ENCODE data around the gene SLC5A7. TPM values are rescaled to one million over a fixed set of nuclear protein-coding genes. Genes with fewer than 3 reads are reported as not detected.

The SLC5A7 gene
- total RNA-seq (1 to 10 TPM in 1 of 2 donors, under 1 TPM in 1; 0.48 to 2.1 TPM), polyA plus RNA-seq (under 1 TPM; 0.06 to 0.39 TPM)
- long read RNA-seq, donor 1: 0 reads
- long read RNA-seq, donor 2: 0 reads
- long read RNA-seq, donor 3: 0 reads
- long read RNA-seq, donor 4: 0 reads
- long read RNA-seq, donor 5: 0 reads

GRCh38 chr2:107986278-107987217 lies at the start of gene SLC5A7:
SLC5A7 (plus strand) TSS chr2:107986524; CDS start chr2:107988156, 1,632 bp downstream.
- TF ChIP-seq CTCF (IDR thresholded peaks at IDR 0.05; ENCODE audit: control extremely low read depth, extremely low read depth): no peak
- ATAC-seq (ENCODE audit: insufficient read depth, low FRiP score) (no peak), DNase-seq (no peak)
- H3K4me1 ChIP-seq (ENCODE audit: control insufficient read depth in 5 of 5, insufficient read depth in 5 of 5, low read length in 5 of 5): no peaks in the 10 kb centered on the region
- no peaks in the 10 kb centered on the region for H3K36me3 ChIP-seq (ENCODE audit: control insufficient read depth in 4 of 4, insufficient read depth in 4 of 4, low read length in 4 of 4)
- 4% methylated on average over 69 to 75 of the region's 75 CpGs for WGBS, 2 donors
- peaks cover 11 to 39% (median 26%) of the 10 kb centered on the region in 3 donors for H3K27me3 ChIP-seq (ENCODE audit: control insufficient read depth in 3 of 3, insufficient read depth in 3 of 3, low read length in 2 of 3)
- peak within 1 kb of the TSS; percentile 13 for H3K4me3 ChIP-seq
- no peak within 1 kb of the TSS for H3K27ac ChIP-seq (ENCODE audit: low read depth in 1 of 2, low read length in 1 of 2)
- H3K9ac ChIP-seq (ENCODE audit: insufficient read depth in 1 of 2, low read length in 2 of 2): no peak within 1 kb of the TSS
- H3K9me3 ChIP-seq (ENCODE audit: control insufficient read depth in 4 of 4, insufficient read depth in 3 of 4, low read length in 3 of 4): peaks cover 0 to 2% (median 0%) of the 10 kb centered on the region in 4 donors

DNA sequence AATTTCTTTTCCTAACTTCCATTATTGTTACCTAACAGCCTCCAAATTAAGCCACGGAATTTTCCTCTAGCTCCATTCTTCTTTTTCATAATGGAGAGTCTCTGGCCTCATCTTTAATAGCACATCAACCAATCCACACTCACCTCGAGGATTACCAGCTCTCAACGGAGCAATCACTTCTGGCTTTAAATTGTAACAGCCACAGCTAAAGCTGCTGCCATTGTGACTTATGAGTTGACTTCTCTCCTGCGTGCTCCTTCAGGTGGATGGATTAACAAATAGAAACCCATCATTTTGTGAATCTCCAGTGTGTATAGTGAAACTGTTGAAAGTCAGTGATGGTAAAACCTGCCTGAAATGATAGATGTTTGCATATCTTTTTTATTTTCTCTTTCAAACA lies 24.9 kb upstream of the SLC5A7 start:
- Histone ChIP-seq H3K27ac (ENCODE audit: low read depth in 1 of 2, low read length in 1 of 2) (no peak overlapping the region), H3K9me3 (ENCODE audit: control insufficient read depth in 4 of 4, insufficient read depth in 3 of 4, low read length in 3 of 4) (no peaks in the 10 kb centered on the region), H3K4me1 (ENCODE audit: control insufficient read depth in 5 of 5, insufficient read depth in 5 of 5, low read length in 5 of 5) (no peaks in the 10 kb centered on the region), H3K9ac (ENCODE audit: insufficient read depth in 1 of 2, low read length in 2 of 2) (no peak overlapping the region), H3K4me3 (no peak overlapping the region), H3K36me3 (ENCODE audit: control insufficient read depth in 4 of 4, insufficient read depth in 4 of 4, low read length in 4 of 4) (no peaks in the 10 kb centered on the region), H3K27me3 (ENCODE audit: control insufficient read depth in 3 of 3, insufficient read depth in 3 of 3, low read length in 2 of 3) (no peaks in the 10 kb centered on the region)
- no peak for TF ChIP-seq CTCF (IDR thresholded peaks at IDR 0.05; ENCODE audit: control extremely low read depth, extremely low read depth)
- no peak for DNase-seq
- ATAC-seq (ENCODE audit: insufficient read depth, low FRiP score): no peak
- 70 to 84% methylated on average over 4 of the region's 4 CpGs for WGBS, 2 donors

DNA sequence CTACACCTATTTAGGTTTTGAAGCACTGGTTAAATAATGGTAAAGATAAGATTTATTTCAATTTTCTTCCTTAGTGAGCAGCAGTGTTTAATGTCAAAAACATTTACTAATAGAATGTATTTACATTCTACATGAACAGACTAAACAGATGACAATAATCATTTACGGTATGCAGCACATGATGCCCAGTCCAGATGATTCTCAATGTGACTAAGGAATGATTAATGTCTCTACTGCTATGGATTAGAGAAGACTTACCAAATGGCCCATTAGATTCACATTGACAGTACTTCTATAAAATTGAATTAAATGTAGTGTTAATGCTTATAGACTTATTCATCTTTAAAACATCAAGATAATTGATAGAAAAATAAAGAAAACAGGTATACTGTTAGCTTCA lies 22.1 kb upstream of the SLC5A7 start:
- DNase-seq (no peak), ATAC-seq (ENCODE audit: insufficient read depth, low FRiP score) (no peak)
- TF ChIP-seq CTCF (IDR thresholded peaks at IDR 0.05; ENCODE audit: control extremely low read depth, extremely low read depth): no peak
- Histone ChIP-seq H3K9me3 (ENCODE audit: control insufficient read depth in 4 of 4, insufficient read depth in 3 of 4, low read length in 3 of 4) (no peaks in the 10 kb centered on the region), H3K4me1 (ENCODE audit: control insufficient read depth in 5 of 5, insufficient read depth in 5 of 5, low read length in 5 of 5) (no peaks in the 10 kb centered on the region), H3K27ac (ENCODE audit: low read depth in 1 of 2, low read length in 1 of 2) (no peak overlapping the region), H3K36me3 (ENCODE audit: control insufficient read depth in 4 of 4, insufficient read depth in 4 of 4, low read length in 4 of 4) (no peaks in the 10 kb centered on the region), H3K27me3 (ENCODE audit: control insufficient read depth in 3 of 3, insufficient read depth in 3 of 3, low read length in 2 of 3) (no peaks in the 10 kb centered on the region), H3K4me3 (no peak overlapping the region), H3K9ac (ENCODE audit: insufficient read depth in 1 of 2, low read length in 2 of 2) (no peak overlapping the region)
- WGBS, 2 donors: 79 to 100% methylated on average over 1 of the region's 1 CpG

Data from lung (tissue), 16 donors.